Measurements from ENCODE around the gene MDFI.

Gene MDFI

GRCh38 chr6:41640426-41640825, 2.2 kb downstream of the MDFI start:
- DNase-seq (ENCODE audit: low read depth in 1 of 2, low spot score in 1 of 2) = no peak
- no peak overlapping the region for H3K27ac ChIP-seq (replicated peaks)
- no peak overlapping the region for H3K4me3 ChIP-seq (replicated peaks; ENCODE audit: insufficient read depth, low read length)
- H3K27me3 ChIP-seq (ENCODE audit: insufficient read depth, poor library complexity, severe bottlenecking) = peaks cover 36% of the 10 kb centered on the region
- TF ChIP-seq SPI1 (IDR thresholded peaks at IDR 0.05; ENCODE audit: borderline replicate concordance, low read depth) = no peak
- TF ChIP-seq GABPA (IDR thresholded peaks at IDR 0.05; ENCODE audit: low read depth) = no peak
- TF ChIP-seq POLR2AphosphoS5 (IDR thresholded peaks at IDR 0.05; ENCODE audit: low read depth) = no peak
- TF ChIP-seq CTCF (IDR thresholded peaks at IDR 0.05; ENCODE audit: insufficient read depth, low read length) = no peak
- no peak for TF ChIP-seq REST (IDR thresholded peaks at IDR 0.05; ENCODE audit: insufficient replicate concordance, low read depth)

GRCh38 chr6:41641352-41641925, 3.2 kb downstream of the MDFI start:
- TF ChIP-seq REST (IDR thresholded peaks at IDR 0.05; ENCODE audit: insufficient replicate concordance, low read depth) (no peak), SPI1 (IDR thresholded peaks at IDR 0.05; ENCODE audit: borderline replicate concordance, low read depth) (no peak), CTCF (IDR thresholded peaks at IDR 0.05; ENCODE audit: insufficient read depth, low read length) (no peak), POLR2AphosphoS5 (IDR thresholded peaks at IDR 0.05; ENCODE audit: low read depth) (no peak), GABPA (IDR thresholded peaks at IDR 0.05; ENCODE audit: low read depth) (no peak)
- H3K27ac ChIP-seq (replicated peaks) = no peak overlapping the region
- H3K4me3 ChIP-seq (replicated peaks; ENCODE audit: insufficient read depth, low read length) = no peak overlapping the region
- H3K27me3 ChIP-seq (ENCODE audit: insufficient read depth, poor library complexity, severe bottlenecking) = peaks cover 36% of the 10 kb centered on the region
- no peak for DNase-seq (ENCODE audit: low read depth in 1 of 2, low spot score in 1 of 2)

GRCh38 chr6:41642090-41642959, 4.1 kb downstream of the MDFI start:
- Histone ChIP-seq H3K4me3 (replicated peaks; ENCODE audit: insufficient read depth, low read length) (no peak overlapping the region), H3K27me3 (ENCODE audit: insufficient read depth, poor library complexity, severe bottlenecking) (peaks cover 34% of the 10 kb centered on the region), H3K27ac (replicated peaks) (no peak overlapping the region)
- DNase-seq (ENCODE audit: low read depth in 1 of 2, low spot score in 1 of 2) = no peak
- TF ChIP-seq SPI1 (IDR thresholded peaks at IDR 0.05; ENCODE audit: borderline replicate concordance, low read depth) (no peak), GABPA (IDR thresholded peaks at IDR 0.05; ENCODE audit: low read depth) (no peak), POLR2AphosphoS5 (IDR thresholded peaks at IDR 0.05; ENCODE audit: low read depth) (no peak), CTCF (IDR thresholded peaks at IDR 0.05; ENCODE audit: insufficient read depth, low read length) (no peak)

Measured in HL-60 (cell line).